ENCODE data around the gene ADGRG4. TPM values are rescaled to one million over a fixed set of nuclear protein-coding genes. Genes with fewer than 3 reads are reported as not detected.

The ADGRG4 gene
- total RNA-seq, 2 experiments from 2014 or later = not detected

- ATAC-seq (ENCODE audit: low read depth) (no peak), DNase-seq (no peak)
- H3K4me1 Mint-ChIP-seq = no peaks in the 10 kb centered on the region
- H3K36me3 Mint-ChIP-seq = no peaks in the 10 kb centered on the region
- H3K27ac Mint-ChIP-seq = no peak overlapping the region
- H3K4me3 Mint-ChIP-seq = no peak overlapping the region
- POLR2A ChIA-PET = no interaction called here
- H3K9me3 Mint-ChIP-seq = no peaks in the 10 kb centered on the region
- H3K27me3 Mint-ChIP-seq = peaks cover 7% of the 10 kb centered on the region
Measured at GRCh38 chrX:136310411-136310810, 9.6 kb downstream of the ADGRG4 start.

GRCh38 chrX:136318156-136318555 is 17.4 kb downstream of the ADGRG4 start:
- Mint-ChIP-seq H3K4me1 (no peaks in the 10 kb centered on the region), H3K27me3 (no peaks in the 10 kb centered on the region), H3K4me3 (no peak overlapping the region), H3K36me3 (no peaks in the 10 kb centered on the region), H3K27ac (no peak overlapping the region), H3K9me3 (no peaks in the 10 kb centered on the region)
- no peak for ATAC-seq (ENCODE audit: low read depth)
- POLR2A ChIA-PET = no interaction called here
- no peak for DNase-seq

GRCh38 chrX:136318895-136319597 is 18.3 kb downstream of the ADGRG4 start:
- ATAC-seq (ENCODE audit: low read depth) (no peak), DNase-seq (no peak)
- H3K36me3 Mint-ChIP-seq = no peaks in the 10 kb centered on the region
- POLR2A ChIA-PET = no interaction called here
- H3K4me1 Mint-ChIP-seq = no peaks in the 10 kb centered on the region
- no peak overlapping the region for H3K4me3 Mint-ChIP-seq
- no peaks in the 10 kb centered on the region for H3K27me3 Mint-ChIP-seq
- no peaks in the 10 kb centered on the region for H3K9me3 Mint-ChIP-seq
- no peak overlapping the region for H3K27ac Mint-ChIP-seq

GRCh38 chrX:136319600-136319999 is 18.8 kb downstream of the ADGRG4 start:
- Mint-ChIP-seq H3K4me1 (no peaks in the 10 kb centered on the region), H3K27ac (no peak overlapping the region), H3K9me3 (no peaks in the 10 kb centered on the region), H3K4me3 (no peak overlapping the region), H3K27me3 (no peaks in the 10 kb centered on the region), H3K36me3 (no peaks in the 10 kb centered on the region)
- POLR2A ChIA-PET = no interaction called here
- ATAC-seq (ENCODE audit: low read depth) = no peak
- DNase-seq = no peak

- no peak for DNase-seq
- Mint-ChIP-seq H3K36me3 (no peaks in the 10 kb centered on the region), H3K27me3 (no peaks in the 10 kb centered on the region), H3K27ac (no peak overlapping the region), H3K9me3 (no peaks in the 10 kb centered on the region), H3K4me1 (no peaks in the 10 kb centered on the region), H3K4me3 (no peak overlapping the region)
- ATAC-seq (ENCODE audit: low read depth) = no peak
- POLR2A ChIA-PET = no interaction called here
Measured at GRCh38 chrX:136321532-136321931, 20.8 kb downstream of the ADGRG4 start.

- Mint-ChIP-seq H3K4me3 (no peak overlapping the region), H3K4me1 (no peaks in the 10 kb centered on the region), H3K27me3 (no peaks in the 10 kb centered on the region), H3K9me3 (no peaks in the 10 kb centered on the region), H3K27ac (no peak overlapping the region), H3K36me3 (no peaks in the 10 kb centered on the region)
- DNase-seq (no peak), ATAC-seq (ENCODE audit: low read depth) (no peak)
- POLR2A ChIA-PET = no interaction called here
Measured at GRCh38 chrX:136322064-136322463, 21.3 kb downstream of the ADGRG4 start.

GRCh38 chrX:136325377-136325776 is 24.6 kb downstream of the ADGRG4 start:
- Mint-ChIP-seq H3K27ac (no peak overlapping the region), H3K27me3 (no peaks in the 10 kb centered on the region), H3K4me3 (no peak overlapping the region), H3K4me1 (no peaks in the 10 kb centered on the region), H3K9me3 (no peaks in the 10 kb centered on the region), H3K36me3 (no peaks in the 10 kb centered on the region)
- POLR2A ChIA-PET = interaction anchor here (0.7 kb wide), 2 partner anchors 17 to 171 kb away, joined by 4 read pairs; no protein-coding TSS in a partner anchor
- DNase-seq = no peak
- ATAC-seq (ENCODE audit: low read depth) = no peak

- H3K9me3 Mint-ChIP-seq = no peaks in the 10 kb centered on the region
- ATAC-seq (ENCODE audit: low read depth) (no peak), DNase-seq (no peak)
- no peak overlapping the region for H3K4me3 Mint-ChIP-seq
- no peak overlapping the region for H3K27ac Mint-ChIP-seq
- no peaks in the 10 kb centered on the region for H3K36me3 Mint-ChIP-seq
- POLR2A ChIA-PET = no interaction called here
- H3K27me3 Mint-ChIP-seq = no peaks in the 10 kb centered on the region
- no peaks in the 10 kb centered on the region for H3K4me1 Mint-ChIP-seq
Measured at GRCh38 chrX:136328933-136329332, 28.2 kb downstream of the ADGRG4 start.

GRCh38 chrX:136336623-136337022 is 35.9 kb downstream of the ADGRG4 start:
- H3K27ac Mint-ChIP-seq = no peak overlapping the region
- no peaks in the 10 kb centered on the region for H3K27me3 Mint-ChIP-seq
- POLR2A ChIA-PET = no interaction called here
- H3K4me3 Mint-ChIP-seq = no peak overlapping the region
- H3K36me3 Mint-ChIP-seq = no peaks in the 10 kb centered on the region
- H3K4me1 Mint-ChIP-seq = no peaks in the 10 kb centered on the region
- ATAC-seq (ENCODE audit: low read depth) = no peak
- H3K9me3 Mint-ChIP-seq = no peaks in the 10 kb centered on the region
- DNase-seq = no peak

- peaks cover 6% of the 10 kb centered on the region for H3K27me3 Mint-ChIP-seq
- no peaks in the 10 kb centered on the region for H3K36me3 Mint-ChIP-seq
- H3K27ac Mint-ChIP-seq = no peak overlapping the region
- no peak for DNase-seq
- no peaks in the 10 kb centered on the region for H3K9me3 Mint-ChIP-seq
- POLR2A ChIA-PET = no interaction called here
- no peaks in the 10 kb centered on the region for H3K4me1 Mint-ChIP-seq
- no peak overlapping the region for H3K4me3 Mint-ChIP-seq
- ATAC-seq (ENCODE audit: low read depth) = no peak
Measured at GRCh38 chrX:136339702-136340101, 38.9 kb downstream of the ADGRG4 start.

GRCh38 chrX:136344320-136344719 is 43.6 kb downstream of the ADGRG4 start:
- H3K4me1 Mint-ChIP-seq = no peaks in the 10 kb centered on the region
- H3K4me3 Mint-ChIP-seq = no peak overlapping the region
- POLR2A ChIA-PET = no interaction called here
- H3K27ac Mint-ChIP-seq = no peak overlapping the region
- peaks cover 8% of the 10 kb centered on the region for H3K27me3 Mint-ChIP-seq
- ATAC-seq (ENCODE audit: low read depth) (no peak), DNase-seq (no peak)
- H3K36me3 Mint-ChIP-seq = no peaks in the 10 kb centered on the region
- no peaks in the 10 kb centered on the region for H3K9me3 Mint-ChIP-seq

- Mint-ChIP-seq H3K4me1 (no peaks in the 10 kb centered on the region), H3K36me3 (no peaks in the 10 kb centered on the region), H3K27ac (no peak overlapping the region), H3K9me3 (no peaks in the 10 kb centered on the region), H3K4me3 (no peak overlapping the region), H3K27me3 (peaks cover 8% of the 10 kb centered on the region)
- no peak for DNase-seq
- POLR2A ChIA-PET = no interaction called here
- ATAC-seq (ENCODE audit: low read depth) = no peak
Measured at GRCh38 chrX:136346506-136346905, 45.7 kb downstream of the ADGRG4 start.

- H3K9me3 Mint-ChIP-seq = no peaks in the 10 kb centered on the region
- no peaks in the 10 kb centered on the region for H3K36me3 Mint-ChIP-seq
- POLR2A ChIA-PET = no interaction called here
- H3K27ac Mint-ChIP-seq = no peak overlapping the region
- no peak overlapping the region for H3K4me3 Mint-ChIP-seq
- no peaks in the 10 kb centered on the region for H3K4me1 Mint-ChIP-seq
- no peak for ATAC-seq (ENCODE audit: low read depth)
- H3K27me3 Mint-ChIP-seq = peaks cover 9% of the 10 kb centered on the region
- no peak for DNase-seq
Measured at GRCh38 chrX:136347706-136348105, 46.9 kb downstream of the ADGRG4 start.

- Mint-ChIP-seq H3K4me3 (no peak overlapping the region), H3K36me3 (no peaks in the 10 kb centered on the region), H3K9me3 (no peaks in the 10 kb centered on the region), H3K27me3 (peaks cover 5% of the 10 kb centered on the region), H3K4me1 (no peaks in the 10 kb centered on the region), H3K27ac (no peak overlapping the region)
- DNase-seq (no peak), ATAC-seq (ENCODE audit: low read depth) (no peak)
- POLR2A ChIA-PET = no interaction called here
Measured at GRCh38 chrX:136353526-136354093, 52.8 kb downstream of the ADGRG4 start.

Data from activated naive CD8-positive, alpha-beta T cell treated with anti-CD3 and anti-CD28 coated beads, Interleukin-2, amount 10 ng/mL, durations not matched to agents 7 days and 5 days (primary cell).